CD4-positive, alpha-beta T cell (primary cell): ENCODE measurements around the gene PRKCI. TPM values are rescaled to one million over a fixed set of nuclear protein-coding genes. Genes with fewer than 3 reads are reported as not detected.
"Not testable (repeated sequence)": the region's sequence is repeated elsewhere in the genome, so short reads cannot be mapped to it uniquely, and the experiment has no call there.

Source experiments
- ATAC-seq: fragments of 200-7000 bp; cut with Tn5 transposase; one replicate; pipeline ENCODE4 v1.10.0; 2022; ENCODE audit warnings: mild to moderate bottlenecking; ENCODE audit not compliant: poor library complexity
- CTCF ChIA-PET: fragments of 350-600 bp; sonication (Branson Sonifier 250); formaldehyde crosslinking; loops from one replicate; lab custom pipeline; 2021; ENCODE audit warnings: antibody characterized with exemption, inconsistent platforms; lab: Charles Lee
- POLR2A ChIA-PET: fragments of 350-600 bp; sonication (Branson Sonifier 250); formaldehyde crosslinking; loops from one replicate; lab custom pipeline; 2021; ENCODE audit warnings: antibody characterized with exemption, inconsistent platforms; lab: Charles Lee
- DNase-seq, 14 experiments: peaks; one replicate each; pipeline ENCODE4 v3.0.0-alpha.2; 2013 to 2020; ENCODE audit warnings: mixed read lengths in 2 of 14
- H3K27ac ChIP-seq, 2 donors: one replicate each; pipeline versions ENCODE4 v1.5.1 to v1.7.0; 2013; ENCODE audit warnings: low read length in 2 of 2, low read depth in 1 of 2, mild to moderate bottlenecking in 1 of 2
- H3K27me3 ChIP-seq, 2 experiments: 1 replicate in 1 of 2; 2 replicates in 1 of 2; pipeline versions ENCODE4 v1.6.1 to v1.7.0; 2013; ENCODE audit warnings: low read length in 2 of 2, control low read depth in 1 of 2, mild to moderate bottlenecking in 1 of 2, moderate library complexity in 1 of 2; ENCODE audit not compliant: insufficient read depth in 2 of 2, control insufficient read depth in 1 of 2
- H3K36me3 ChIP-seq: one replicate; pipeline ENCODE4 v1.6.1; 2013; ENCODE audit warnings: low read length, control low read depth; ENCODE audit not compliant: insufficient read depth
- H3K4me1 ChIP-seq: one replicate; pipeline ENCODE4 v1.6.1; 2013; ENCODE audit warnings: low read length, control low read depth; ENCODE audit not compliant: insufficient read depth
- H3K4me3 ChIP-seq: one replicate; pipeline ENCODE4 v1.5.1; 2013; ENCODE audit warnings: mild to moderate bottlenecking, low read length, moderate library complexity
- H3K9me3 ChIP-seq, 2 experiments: 1 replicate in 1 of 2; 2 replicates in 1 of 2; pipeline versions ENCODE4 v1.6.1 to v1.7.0; 2013; ENCODE audit warnings: low read length in 2 of 2, mild to moderate bottlenecking in 2 of 2, control low read depth in 1 of 2, moderate library complexity in 1 of 2; ENCODE audit not compliant: control insufficient read depth in 1 of 2, insufficient read depth in 1 of 2
- H3K27ac Mint-ChIP-seq: one replicate; pipeline ENCODE4 v1.8.0; 2020; ENCODE audit warnings: mixed read lengths
- H3K27me3 Mint-ChIP-seq: one replicate; pipeline ENCODE4 v1.8.0; 2021; ENCODE audit warnings: mixed read lengths
- H3K36me3 Mint-ChIP-seq: one replicate; pipeline ENCODE4 v1.8.0; 2021; ENCODE audit warnings: low read depth, mixed read lengths
- H3K4me1 Mint-ChIP-seq: one replicate; pipeline ENCODE4 v1.8.0; 2021; ENCODE audit warnings: low read depth, mixed read lengths
- H3K4me3 Mint-ChIP-seq: one replicate; pipeline ENCODE4 v1.8.0; 2020; ENCODE audit warnings: mild to moderate bottlenecking, mixed read lengths
- H3K9me3 Mint-ChIP-seq: one replicate; pipeline ENCODE4 v1.8.0; 2020; ENCODE audit warnings: mixed read lengths
- intact Hi-C, 2 experiments: fragments of 100-400 bp; cut with DNase I in 1 of 2; cut with micrococcal nuclease in 1 of 2; formaldehyde crosslinking; loops; one replicate each; pipeline versions ENCODE4 v1.15.1 to v1.9.0; 2023 to 2025; cut with DNase I, micrococcal nuclease
- total RNA-seq, 174 experiments: library from RNA in 2 of 174; stranded (reverse) in 2 of 174; gene quantifications; one replicate each; pipeline ENCODE4 v1.2.3 and lab custom pipeline; 2021 to 2026
- TF ChIP-seq, protein P1 (sequence below): fragments of 200-600 bp; IDR thresholded peaks from one replicate; pipeline ENCODE4 v1.8.0; 2022; ENCODE audit warnings: antibody characterized with exemption, mild to moderate bottlenecking

Gene PRKCI
- total RNA-seq, 2 experiments from 2014 or later: 16.4 to 18.0 TPM

DNA sequence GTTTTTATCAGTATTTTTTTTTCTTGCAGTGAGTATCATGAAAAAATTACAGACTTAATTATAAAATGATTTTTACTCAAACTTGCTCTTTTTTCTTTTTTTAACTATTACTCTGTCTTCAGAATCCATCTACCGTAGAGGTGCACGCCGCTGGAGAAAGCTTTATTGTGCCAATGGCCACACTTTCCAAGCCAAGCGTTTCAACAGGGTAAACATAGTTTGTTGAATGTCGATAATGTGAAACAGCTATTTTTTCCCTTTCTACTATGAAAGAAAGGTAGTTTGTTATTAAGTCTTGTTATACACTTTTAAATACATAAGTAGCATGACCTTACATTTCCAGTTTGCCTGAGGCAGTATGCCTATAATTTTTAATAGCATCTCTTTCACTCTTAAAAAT is 45.6 kb downstream of the PRKCI start:
- ChIA-PET POLR2A (no interaction called here), CTCF (no interaction called here)
- H3K27ac Mint-ChIP-seq: no peak overlapping the region

DNA sequence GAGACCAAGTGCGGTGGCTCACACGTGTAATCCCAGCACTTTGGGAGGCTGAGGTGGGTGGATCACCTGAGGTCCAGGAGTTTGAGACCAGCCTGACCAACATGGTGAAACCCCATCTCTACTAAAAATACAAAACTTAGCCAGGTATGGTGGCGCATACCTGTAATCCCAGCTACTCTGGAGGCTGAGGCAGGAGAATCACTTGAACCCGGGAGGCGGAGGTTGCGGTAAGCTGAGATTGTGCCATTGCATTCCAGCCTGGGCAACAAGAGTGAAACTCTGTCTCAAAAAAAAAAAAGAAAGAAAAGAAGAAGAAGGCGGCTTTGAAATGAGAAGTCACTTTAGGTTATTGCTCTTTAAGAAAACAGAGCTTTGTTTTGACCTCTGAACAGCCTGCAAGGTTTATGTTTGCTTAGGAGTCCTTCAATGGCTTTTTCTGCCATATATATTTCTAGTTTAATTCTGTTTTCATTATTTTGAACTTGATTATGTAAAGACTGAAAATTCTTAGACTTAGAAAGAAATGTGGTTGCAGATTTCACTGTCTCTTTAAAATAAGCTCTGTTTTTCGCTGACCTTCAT is 47.5 kb downstream of the PRKCI start:
- ATAC-seq, H3K4me3 ChIP-seq, H3K9me3 Mint-ChIP-seq, H3K4me3 Mint-ChIP-seq, H3K9me3 ChIP-seq, H3K27me3 ChIP-seq, intact Hi-C loops, H3K27ac Mint-ChIP-seq, H3K27ac ChIP-seq, POLR2A ChIA-PET, H3K27me3 Mint-ChIP-seq, H3K4me1 Mint-ChIP-seq, CTCF ChIA-PET, H3K4me1 ChIP-seq, DNase-seq: not testable (repeated sequence)
- peaks cover 66% of the 10 kb centered on the region for H3K36me3 Mint-ChIP-seq
- peaks cover 19% of the 10 kb centered on the region for H3K36me3 ChIP-seq

More for the DNA sequence above, 45.6 kb downstream of the PRKCI start:
- intact Hi-C loops: no loop called here
- peaks cover 74% of the 10 kb centered on the region for H3K36me3 Mint-ChIP-seq
- no peak overlapping the region for H3K4me3 ChIP-seq
- no peak for DNase-seq
- H3K4me1 ChIP-seq: no peaks in the 10 kb centered on the region
- H3K4me3 Mint-ChIP-seq: no peak overlapping the region
- TF ChIP-seq, protein P1, sequence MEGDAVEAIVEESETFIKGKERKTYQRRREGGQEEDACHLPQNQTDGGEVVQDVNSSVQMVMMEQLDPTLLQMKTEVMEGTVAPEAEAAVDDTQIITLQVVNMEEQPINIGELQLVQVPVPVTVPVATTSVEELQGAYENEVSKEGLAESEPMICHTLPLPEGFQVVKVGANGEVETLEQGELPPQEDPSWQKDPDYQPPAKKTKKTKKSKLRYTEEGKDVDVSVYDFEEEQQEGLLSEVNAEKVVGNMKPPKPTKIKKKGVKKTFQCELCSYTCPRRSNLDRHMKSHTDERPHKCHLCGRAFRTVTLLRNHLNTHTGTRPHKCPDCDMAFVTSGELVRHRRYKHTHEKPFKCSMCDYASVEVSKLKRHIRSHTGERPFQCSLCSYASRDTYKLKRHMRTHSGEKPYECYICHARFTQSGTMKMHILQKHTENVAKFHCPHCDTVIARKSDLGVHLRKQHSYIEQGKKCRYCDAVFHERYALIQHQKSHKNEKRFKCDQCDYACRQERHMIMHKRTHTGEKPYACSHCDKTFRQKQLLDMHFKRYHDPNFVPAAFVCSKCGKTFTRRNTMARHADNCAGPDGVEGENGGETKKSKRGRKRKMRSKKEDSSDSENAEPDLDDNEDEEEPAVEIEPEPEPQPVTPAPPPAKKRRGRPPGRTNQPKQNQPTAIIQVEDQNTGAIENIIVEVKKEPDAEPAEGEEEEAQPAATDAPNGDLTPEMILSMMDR: no peak
- peaks cover 29% of the 10 kb centered on the region for H3K36me3 ChIP-seq
- H3K9me3 Mint-ChIP-seq: no peaks in the 10 kb centered on the region
- no peaks in the 10 kb centered on the region for H3K27me3 ChIP-seq
- no peaks in the 10 kb centered on the region for H3K9me3 ChIP-seq
- H3K27ac ChIP-seq: no peak overlapping the region
- no peak for ATAC-seq
- no peaks in the 10 kb centered on the region for H3K27me3 Mint-ChIP-seq
- H3K4me1 Mint-ChIP-seq: no peaks in the 10 kb centered on the region

DNA sequence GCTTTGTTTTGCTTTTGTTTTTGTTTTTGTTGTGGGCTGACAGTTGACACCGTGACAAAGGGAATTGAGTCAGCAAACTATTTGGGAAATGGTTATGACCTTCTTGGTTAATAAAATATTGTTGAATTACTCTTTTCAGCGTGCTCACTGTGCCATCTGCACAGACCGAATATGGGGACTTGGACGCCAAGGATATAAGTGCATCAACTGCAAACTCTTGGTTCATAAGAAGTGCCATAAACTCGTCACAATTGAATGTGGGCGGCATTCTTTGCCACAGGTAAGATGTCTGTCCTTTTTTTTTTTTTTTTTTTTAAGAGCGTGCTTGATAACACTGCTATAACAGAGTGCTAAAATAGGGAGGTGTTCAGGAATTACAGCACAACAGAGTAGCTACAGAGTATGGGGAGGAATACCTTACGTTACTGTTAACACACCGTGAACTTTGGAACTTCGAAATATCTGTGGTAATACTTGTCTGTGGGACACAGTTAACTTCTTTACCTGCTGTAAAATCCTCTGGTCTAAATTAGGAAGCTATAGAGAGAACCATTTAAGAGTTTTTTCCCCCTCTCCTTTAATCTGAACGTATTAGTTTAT is 48.2 kb downstream of the PRKCI start:
- no peak overlapping the region for H3K4me3 Mint-ChIP-seq
- no peak overlapping the region for H3K27ac Mint-ChIP-seq
- H3K27ac ChIP-seq: no peak overlapping the region
- H3K27me3 Mint-ChIP-seq: no peaks in the 10 kb centered on the region
- no peak overlapping the region for H3K4me3 ChIP-seq
- no peak for ATAC-seq
- ChIA-PET POLR2A (no interaction called here), CTCF (no interaction called here)
- H3K27me3 ChIP-seq: no peaks in the 10 kb centered on the region
- H3K9me3 ChIP-seq: no peaks in the 10 kb centered on the region
- no peak for DNase-seq
- H3K4me1 Mint-ChIP-seq: no peaks in the 10 kb centered on the region
- peaks cover 66% of the 10 kb centered on the region for H3K36me3 Mint-ChIP-seq
- peaks cover 19% of the 10 kb centered on the region for H3K36me3 ChIP-seq
- H3K4me1 ChIP-seq: no peaks in the 10 kb centered on the region
- intact Hi-C loops: no loop called here
- H3K9me3 Mint-ChIP-seq: no peaks in the 10 kb centered on the region
- TF ChIP-seq, protein P1: no peak

DNA sequence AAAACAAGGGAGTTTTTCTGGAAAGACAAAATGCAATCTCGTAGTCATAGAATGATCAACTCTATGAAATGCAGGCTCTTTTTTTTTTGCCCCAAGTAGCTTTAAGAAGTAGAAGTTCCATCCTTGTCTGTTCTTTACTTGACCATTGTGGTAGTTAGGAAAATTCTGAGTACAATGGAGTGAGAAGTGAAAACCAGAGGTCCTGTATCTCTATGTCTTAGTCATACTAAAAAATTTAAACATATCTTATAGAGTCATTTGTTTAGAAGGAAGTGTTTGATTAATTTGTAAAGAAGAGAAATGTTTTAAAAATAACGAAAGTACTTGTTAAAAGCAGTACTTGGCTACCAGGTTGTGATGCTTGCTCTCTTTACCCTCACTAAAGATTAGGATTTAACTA is 52.4 kb downstream of the PRKCI start:
- ChIA-PET POLR2A (no interaction called here), CTCF (no interaction called here)
- Histone ChIP-seq H3K27me3 (no peaks in the 10 kb centered on the region), H3K27ac (no peak overlapping the region), H3K4me3 (no peak overlapping the region), H3K9me3 (no peaks in the 10 kb centered on the region), H3K36me3 (peaks cover 15% of the 10 kb centered on the region), H3K4me1 (peaks cover 15% of the 10 kb centered on the region)
- no peak for DNase-seq
- H3K36me3 Mint-ChIP-seq: peaks cover 77% of the 10 kb centered on the region
- peak overlapping the region; percentile 4 for H3K27ac Mint-ChIP-seq
- H3K9me3 Mint-ChIP-seq: no peaks in the 10 kb centered on the region
- TF ChIP-seq, protein P1: no peak
- H3K27me3 Mint-ChIP-seq: no peaks in the 10 kb centered on the region
- peaks cover 24% of the 10 kb centered on the region for H3K4me1 Mint-ChIP-seq
- ATAC-seq: no peak
- intact Hi-C loops: no loop called here
- no peak overlapping the region for H3K4me3 Mint-ChIP-seq
